PFSK-1 (cell line): Measurements from ENCODE around the gene KIF6.

ENCODE experiments used
- FOXP2 ChIP-seq: optimal IDR thresholded peaks from 2 replicates; pipeline ENCODE3; 2011; ENCODE audit warnings: borderline replicate concordance, control low read depth, inconsistent platforms; ENCODE audit not compliant: insufficient read depth; ENCODE audit errors: extremely low read length, extremely low read depth
- POLR2AphosphoS5 ChIP-seq: IDR thresholded peaks from 2 replicates; pipeline ENCODE4 v1.6.1; 2012; ENCODE audit warnings: low read depth, mild to moderate bottlenecking, control low read depth, low read length, moderate library complexity
- SIN3A ChIP-seq: IDR thresholded peaks from 2 replicates; pipeline ENCODE4 v1.6.1; 2012; ENCODE audit warnings: mild to moderate bottlenecking, low read length, moderate library complexity, borderline replicate concordance; ENCODE audit not compliant: insufficient read depth
- TAF1 ChIP-seq: IDR thresholded peaks from 2 replicates; pipeline ENCODE4 v1.6.1; 2012; ENCODE audit warnings: low read length, control low read depth, borderline replicate concordance; ENCODE audit not compliant: insufficient read depth
- TF ChIP-seq, protein P1 (sequence below), 2 experiments: IDR thresholded peaks; 2 replicates each; pipeline versions ENCODE4 v1.6.1 to v1.8.0; 2011 to 2012; ENCODE audit warnings: low read depth in 2 of 2, low read length in 2 of 2, control low read depth in 1 of 2, inconsistent platforms in 1 of 2, mild to moderate bottlenecking in 1 of 2, moderate library complexity in 1 of 2; ENCODE audit not compliant: insufficient read depth in 1 of 2

The KIF6 gene

DNA sequence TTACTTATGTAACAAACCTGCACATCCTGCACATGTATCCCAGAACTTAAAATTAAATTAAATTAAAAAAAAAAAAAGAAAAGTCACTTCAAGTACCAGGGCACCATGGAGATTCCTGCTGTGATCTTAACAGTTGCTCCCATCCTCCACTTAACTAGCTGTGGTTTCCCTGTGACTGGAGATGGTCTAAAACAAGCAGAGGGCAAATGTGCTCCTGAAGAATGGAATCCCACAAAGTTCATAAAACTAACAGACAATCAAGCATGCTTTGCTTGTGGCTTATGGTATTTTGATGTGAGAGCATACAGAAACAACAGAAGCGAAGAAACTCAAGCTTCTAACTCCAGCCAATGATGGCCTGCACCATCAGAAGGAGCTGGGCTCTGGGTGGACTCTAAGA is 249.1 kb downstream of the KIF6 start:
- no peak for TF ChIP-seq FOXP2
- TF ChIP-seq TAF1, result no peak
- no peak for TF ChIP-seq SIN3A
- TF ChIP-seq, protein P1, sequence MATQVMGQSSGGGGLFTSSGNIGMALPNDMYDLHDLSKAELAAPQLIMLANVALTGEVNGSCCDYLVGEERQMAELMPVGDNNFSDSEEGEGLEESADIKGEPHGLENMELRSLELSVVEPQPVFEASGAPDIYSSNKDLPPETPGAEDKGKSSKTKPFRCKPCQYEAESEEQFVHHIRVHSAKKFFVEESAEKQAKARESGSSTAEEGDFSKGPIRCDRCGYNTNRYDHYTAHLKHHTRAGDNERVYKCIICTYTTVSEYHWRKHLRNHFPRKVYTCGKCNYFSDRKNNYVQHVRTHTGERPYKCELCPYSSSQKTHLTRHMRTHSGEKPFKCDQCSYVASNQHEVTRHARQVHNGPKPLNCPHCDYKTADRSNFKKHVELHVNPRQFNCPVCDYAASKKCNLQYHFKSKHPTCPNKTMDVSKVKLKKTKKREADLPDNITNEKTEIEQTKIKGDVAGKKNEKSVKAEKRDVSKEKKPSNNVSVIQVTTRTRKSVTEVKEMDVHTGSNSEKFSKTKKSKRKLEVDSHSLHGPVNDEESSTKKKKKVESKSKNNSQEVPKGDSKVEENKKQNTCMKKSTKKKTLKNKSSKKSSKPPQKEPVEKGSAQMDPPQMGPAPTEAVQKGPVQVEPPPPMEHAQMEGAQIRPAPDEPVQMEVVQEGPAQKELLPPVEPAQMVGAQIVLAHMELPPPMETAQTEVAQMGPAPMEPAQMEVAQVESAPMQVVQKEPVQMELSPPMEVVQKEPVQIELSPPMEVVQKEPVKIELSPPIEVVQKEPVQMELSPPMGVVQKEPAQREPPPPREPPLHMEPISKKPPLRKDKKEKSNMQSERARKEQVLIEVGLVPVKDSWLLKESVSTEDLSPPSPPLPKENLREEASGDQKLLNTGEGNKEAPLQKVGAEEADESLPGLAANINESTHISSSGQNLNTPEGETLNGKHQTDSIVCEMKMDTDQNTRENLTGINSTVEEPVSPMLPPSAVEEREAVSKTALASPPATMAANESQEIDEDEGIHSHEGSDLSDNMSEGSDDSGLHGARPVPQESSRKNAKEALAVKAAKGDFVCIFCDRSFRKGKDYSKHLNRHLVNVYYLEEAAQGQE (IDR thresholded peaks at IDR 0.05; ENCODE audit: insufficient read depth in 1 of 2, low read depth in 2 of 2, low read length in 2 of 2), result no peak
- no peak for TF ChIP-seq POLR2AphosphoS5

DNA sequence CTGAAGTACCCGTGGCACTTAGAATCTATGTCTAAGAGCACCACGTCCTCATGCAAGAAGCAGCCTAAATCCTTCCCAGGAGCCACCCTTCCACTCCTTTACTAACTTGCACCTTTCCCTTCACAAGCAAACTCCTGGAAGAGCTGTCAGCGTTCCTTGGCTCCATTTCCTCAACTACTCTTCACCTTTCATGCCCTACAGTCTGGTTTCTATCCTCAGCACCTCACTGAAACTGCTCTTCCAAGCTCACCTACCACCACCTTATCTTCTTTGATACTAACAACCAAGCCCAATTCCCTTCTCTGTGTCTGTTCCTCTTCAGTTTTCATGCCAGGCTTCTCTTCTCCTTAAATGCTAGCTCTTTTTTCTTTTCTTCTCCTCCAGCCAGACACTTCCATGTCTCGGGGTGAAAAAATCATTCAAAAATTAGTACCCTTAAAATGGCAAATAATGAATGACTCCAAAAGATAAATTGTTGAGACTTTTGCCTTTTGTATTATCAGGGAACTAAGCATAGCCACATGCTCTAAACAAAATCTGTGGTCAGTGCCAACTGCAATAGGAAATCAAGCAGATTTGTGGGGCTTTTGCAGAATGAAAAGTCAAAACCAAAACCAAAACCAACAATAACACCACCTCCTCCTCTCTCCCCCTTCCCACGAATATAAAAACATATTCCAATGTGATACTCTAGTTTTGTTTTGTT is 253.1 kb downstream of the KIF6 start:
- no peak for TF ChIP-seq SIN3A
- TF ChIP-seq FOXP2, result no peak
- TF ChIP-seq POLR2AphosphoS5, result no peak
- TF ChIP-seq TAF1, result no peak
- TF ChIP-seq, protein P1 (IDR thresholded peaks at IDR 0.05; ENCODE audit: insufficient read depth in 1 of 2, low read depth in 2 of 2, low read length in 2 of 2), result no peak

DNA sequence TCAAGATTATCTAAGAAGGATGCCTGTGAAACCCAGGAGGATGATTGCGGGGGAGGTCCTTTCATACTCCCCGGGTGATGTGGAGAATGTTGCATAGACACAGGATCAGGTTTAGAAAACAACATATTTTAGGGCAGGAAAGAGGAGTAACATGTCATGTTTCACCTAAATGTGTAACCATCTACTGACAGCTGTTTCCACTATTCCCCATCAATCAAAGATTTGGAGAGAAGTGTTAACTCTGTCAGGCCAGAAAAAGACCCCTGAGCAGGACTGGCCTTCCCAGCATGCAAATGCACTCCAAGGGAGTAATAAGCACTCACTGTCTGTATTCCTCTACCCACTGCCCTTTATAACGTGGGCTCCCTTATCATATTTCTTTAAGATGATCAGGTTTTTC is 254.7 kb downstream of the KIF6 start:
- TF ChIP-seq POLR2AphosphoS5 (no peak), SIN3A (no peak)

DNA sequence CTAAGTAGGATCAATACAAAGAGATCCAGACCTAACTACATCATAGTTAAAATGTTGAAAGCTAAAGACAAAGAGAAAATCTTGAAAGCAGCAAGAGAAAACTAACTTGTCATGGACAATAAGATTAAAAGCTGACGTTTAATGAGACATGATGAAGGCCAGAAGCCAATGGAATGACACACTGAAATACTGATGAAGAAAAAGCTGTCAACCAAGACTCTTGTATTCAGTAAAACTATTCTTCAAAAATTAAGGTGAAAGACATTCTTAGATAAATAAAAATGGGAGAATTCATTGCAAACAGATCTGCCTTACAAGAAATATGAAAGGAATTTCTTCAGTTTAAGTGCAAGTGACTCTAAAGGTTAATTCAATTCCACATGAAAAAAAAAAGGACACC is 256.8 kb downstream of the KIF6 start:
- no peak for TF ChIP-seq SIN3A
- no peak for TF ChIP-seq FOXP2
- TF ChIP-seq, protein P1 (IDR thresholded peaks at IDR 0.05; ENCODE audit: insufficient read depth in 1 of 2, low read depth in 2 of 2, low read length in 2 of 2), result no peak
- no peak for TF ChIP-seq POLR2AphosphoS5
- TF ChIP-seq TAF1, result no peak

DNA sequence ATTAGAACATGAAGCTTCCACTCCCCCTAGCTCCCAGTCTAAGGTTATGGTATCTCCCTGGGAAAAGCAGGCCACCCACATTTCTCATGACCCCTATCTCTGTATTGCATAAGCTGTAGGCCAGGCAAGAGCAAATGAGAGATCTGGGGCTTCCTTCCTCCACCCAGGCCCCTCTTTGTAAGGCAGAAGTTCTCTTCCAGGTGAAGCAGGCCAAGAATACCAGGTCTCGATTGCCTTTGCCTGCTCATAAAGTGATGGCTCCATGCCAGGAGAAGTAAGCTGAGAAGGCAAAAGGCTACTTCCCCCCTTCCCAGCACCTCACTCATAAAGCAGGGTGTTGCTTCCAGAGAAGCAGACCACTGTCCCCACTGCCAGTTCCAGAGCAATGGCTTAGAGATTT is 258.6 kb downstream of the KIF6 start:
- TF ChIP-seq POLR2AphosphoS5 (no peak), SIN3A (no peak), FOXP2 (no peak), TAF1 (no peak)
- TF ChIP-seq, protein P1 (IDR thresholded peaks at IDR 0.05; ENCODE audit: insufficient read depth in 1 of 2, low read depth in 2 of 2, low read length in 2 of 2), result no peak
